ENCODE data around the gene SF3A1. TPM values are rescaled to one million over a fixed set of nuclear protein-coding genes. Genes with fewer than 3 reads are reported as not detected.

The SF3A1 gene
- total RNA-seq, 2 donors from 2014 or later = 298 to 325 TPM

Other genes with a start within 250 kb of the SF3A1 start
- 10 to 100 TPM; 67.9 to 71.3 TPM for gene LIF, start 110.1 kb downstream of the SF3A1 start, total RNA-seq
- 10 to 100 TPM; 20.9 to 21.9 TPM for gene OSM, start 90.0 kb downstream of the SF3A1 start, total RNA-seq
- 1 to 10 TPM; 6.2 to 7.4 TPM for gene CASTOR1, start 67.4 kb downstream of the SF3A1 start, total RNA-seq
- 10 to 100 TPM; 25.6 to 30.0 TPM for gene TBC1D10A, start 30.0 kb downstream of the SF3A1 start, total RNA-seq
- 1 to 10 TPM; 3.2 to 3.7 TPM for gene CCDC157, start 113 bp upstream of the SF3A1 start, total RNA-seq
- gene RNF215, start 30.5 kb upstream of the SF3A1 start, total RNA-seq = 10 to 100 TPM in 1 of 2 donors, 1 to 10 TPM in 1; 8.4 to 12.4 TPM
- 10 to 100 TPM; 15.3 to 19.0 TPM for gene SEC14L2, start 40.1 kb upstream of the SF3A1 start, total RNA-seq
- gene MTFP1, start 68.9 kb upstream of the SF3A1 start, total RNA-seq = 10 to 100 TPM; 50.6 to 61.1 TPM
- not detected for gene SEC14L3, start 115.1 kb upstream of the SF3A1 start, total RNA-seq
- not detected for gene SEC14L4, start 148.8 kb upstream of the SF3A1 start, total RNA-seq
- gene SEC14L6, start 189.8 kb upstream of the SF3A1 start, total RNA-seq = not detected
- 1 to 10 TPM; 1.1 to 1.7 TPM for gene GAL3ST1, start 217.8 kb upstream of the SF3A1 start, total RNA-seq
- gene PES1, start 235.0 kb upstream of the SF3A1 start, total RNA-seq = 10 to 100 TPM; 75.7 to 90.4 TPM

All from activated T-cell treated with anti-CD3 and anti-CD28 coated beads, Interleukin-2, amount 50 U/mL, for 72 hours (primary cell).